ENCODE results near the gene TSPAN31. TPM values are rescaled to one million over a fixed set of nuclear protein-coding genes. Genes with fewer than 3 reads are reported as not detected.
A peak's percentile ranks its signal among the peaks of the same experiment; 100 is the strongest.
"Not testable (repeated sequence)": the region's sequence is repeated elsewhere in the genome, so short reads cannot be mapped to it uniquely, and the experiment has no call there.

The TSPAN31 gene
- polyA plus RNA-seq, 6 donors from 2014 or later, result 48.3 to 82.1 (median 57.7) TPM

DNA sequence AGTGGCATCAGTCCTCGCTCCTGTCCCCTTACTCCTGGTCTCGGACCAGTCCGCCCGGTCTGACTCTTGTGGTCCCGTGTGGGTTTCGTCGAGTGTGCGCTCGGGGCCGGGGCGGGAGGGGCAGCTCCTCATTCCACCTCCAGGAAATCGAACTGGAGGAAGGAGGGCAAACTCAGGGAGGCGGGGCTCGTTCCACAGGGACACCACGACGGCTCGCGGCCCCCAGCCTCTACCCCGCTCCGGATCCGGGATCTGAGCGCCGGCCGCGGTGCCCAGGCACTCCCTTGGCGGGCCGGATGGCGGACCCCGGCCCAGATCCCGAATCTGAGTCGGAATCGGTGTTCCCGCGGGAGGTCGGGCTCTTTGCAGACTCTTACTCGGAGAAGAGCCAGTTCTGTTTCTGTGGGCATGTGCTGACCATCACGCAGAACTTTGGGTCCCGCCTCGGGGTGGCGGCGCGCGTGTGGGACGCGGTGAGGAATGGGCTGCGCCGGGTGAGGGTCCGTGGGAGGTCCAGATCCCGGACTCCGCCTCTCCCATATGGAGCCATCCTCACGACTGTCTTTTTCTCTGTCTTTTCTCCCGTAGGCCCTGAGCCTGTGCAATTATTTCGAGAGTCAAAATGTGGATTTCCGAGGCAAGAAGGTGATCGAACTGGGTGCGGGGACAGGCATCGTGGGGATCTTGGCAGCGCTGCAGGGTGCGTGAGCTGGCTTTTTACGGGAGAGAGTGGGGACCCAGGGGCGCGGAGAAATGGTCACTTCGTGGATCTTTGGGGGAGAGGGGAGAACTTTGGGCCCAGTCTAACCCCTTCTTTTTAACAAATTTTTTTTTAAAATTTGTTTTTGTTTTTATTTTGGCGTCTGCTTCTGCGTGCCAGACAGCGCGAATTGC is 27.8 kb downstream of the TSPAN31 start, which contains the start of gene EEF1AKMT3:
EEF1AKMT3 (plus strand) TSS at position 186 of the 894 bp plus-strand sequence; CDS start at position 297, 111 bp downstream.
- ATAC-seq (ENCODE audit: low read depth in 2 of 2) (no peak), DNase-seq (no peak)
- Mint-ChIP-seq H3K36me3 (peaks cover 0 to 5% of the 10 kb centered on the region in 2 donors), H3K4me3 (peak within 1 kb of the TSS; percentile 94 to 100 (median 98)), H3K27ac (peak within 1 kb of the TSS; percentile 88 to 99 (median 98)), H3K27me3 (peaks cover 0 to 9% (median 1%) of the 10 kb centered on the region in 3 donors), H3K4me1 (peaks cover 19 to 25% (median 24%) of the 10 kb centered on the region in 3 donors), H3K9me3 (no peaks in the 10 kb centered on the region)

DNA sequence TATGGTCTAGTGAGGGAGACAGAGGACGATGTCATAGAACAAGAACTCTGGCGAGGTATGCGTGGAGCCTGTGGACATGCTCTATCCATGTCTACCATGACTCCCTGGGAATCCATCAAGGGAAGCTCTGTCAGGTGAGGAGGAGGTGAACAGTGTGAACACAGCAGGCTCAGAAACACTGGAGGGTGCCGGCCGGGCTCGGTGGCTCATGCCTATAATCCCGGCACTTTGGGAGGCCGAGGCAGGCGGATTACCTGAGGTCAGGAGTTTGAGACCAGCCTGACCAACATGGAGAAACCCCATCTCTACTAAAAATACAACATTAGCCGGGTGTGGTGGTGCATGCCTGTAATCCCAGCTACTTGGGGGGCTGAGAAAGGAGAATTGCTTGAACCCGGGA is 29.8 kb downstream of the TSPAN31 start:
- not testable (repeated sequence) for H3K27me3 Mint-ChIP-seq; DNase-seq; ATAC-seq (ENCODE audit: low read depth in 2 of 2); H3K9me3 Mint-ChIP-seq; H3K36me3 Mint-ChIP-seq; H3K27ac Mint-ChIP-seq
- peak overlapping the region in 2 of 8 donors; percentile 31 to 94 for H3K4me3 Mint-ChIP-seq
- H3K4me1 Mint-ChIP-seq, result peaks cover 19 to 25% (median 24%) of the 10 kb centered on the region in 3 donors

DNA sequence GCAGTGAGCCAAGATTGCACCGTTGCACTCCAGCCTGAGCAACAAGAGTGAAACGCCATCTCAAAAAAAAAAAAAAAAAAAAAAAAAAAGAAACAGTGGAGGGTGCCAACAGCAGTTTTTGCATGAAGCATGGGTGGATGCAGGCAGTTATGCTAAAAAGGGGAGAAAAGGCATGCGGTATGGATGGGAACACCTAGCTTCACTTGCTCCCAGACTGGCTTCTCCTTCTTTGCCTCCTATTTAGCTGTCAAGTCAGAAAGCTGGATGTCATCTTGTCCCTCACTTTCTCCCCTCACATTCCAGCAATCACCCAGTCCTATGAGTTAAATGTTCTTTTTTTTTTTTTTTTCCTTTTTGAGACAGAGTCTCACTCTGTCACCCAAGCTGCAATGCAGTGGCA is 30.2 kb downstream of the TSPAN31 start:
- Mint-ChIP-seq H3K36me3 (peaks cover 0 to 1% of the 10 kb centered on the region in 2 donors), H3K27me3 (no peaks in the 10 kb centered on the region), H3K4me3 (peak overlapping the region in 3 of 8 donors; percentile 12 to 54 (median 31)), H3K27ac (peak overlapping the region in 1 of 6 donors; percentile 36), H3K9me3 (no peaks in the 10 kb centered on the region), H3K4me1 (peaks cover 19 to 21% (median 21%) of the 10 kb centered on the region in 3 donors)
- no peak for DNase-seq
- ATAC-seq (ENCODE audit: low read depth in 2 of 2), result no peak

DNA sequence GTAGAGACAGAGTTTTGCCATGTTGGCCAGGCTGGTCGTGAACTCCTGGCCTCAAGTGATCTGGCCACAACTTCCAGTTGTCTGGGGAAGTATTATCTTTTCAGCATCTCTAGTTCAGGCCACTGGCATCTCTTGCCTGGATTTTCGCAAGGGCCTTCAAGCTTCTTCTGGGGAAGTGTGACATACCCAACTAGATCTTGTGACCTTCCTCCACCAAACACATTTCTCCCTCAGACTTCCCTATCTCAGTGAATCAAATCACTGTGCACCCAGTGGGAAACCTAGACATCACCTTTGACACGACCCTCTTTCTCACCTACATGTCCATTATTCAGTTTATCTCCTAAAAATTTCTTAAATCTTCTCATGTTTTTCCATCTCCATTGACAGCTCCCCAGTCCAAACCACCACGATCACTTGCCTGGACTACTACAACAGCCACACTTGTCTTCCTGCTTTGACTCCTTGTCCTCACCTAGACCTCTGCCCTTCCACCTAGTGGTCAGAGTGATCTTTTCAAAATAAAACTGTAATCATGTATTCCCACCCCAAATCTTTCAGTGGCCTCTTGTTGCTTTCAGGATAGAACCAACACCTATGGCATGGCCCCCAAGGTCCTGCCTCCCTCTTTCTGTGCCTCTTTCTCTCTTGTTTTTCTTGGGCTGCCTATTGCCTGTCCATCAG is 30.9 kb downstream of the TSPAN31 start:
- H3K27ac Mint-ChIP-seq, result peak overlapping the region in 1 of 6 donors; percentile 36
- no peak for DNase-seq
- H3K4me1 Mint-ChIP-seq, result peaks cover 16 to 20% (median 19%) of the 10 kb centered on the region in 3 donors
- peak overlapping the region in 3 of 8 donors; percentile 2 to 54 (median 12) for H3K4me3 Mint-ChIP-seq
- H3K36me3 Mint-ChIP-seq, result no peaks in the 10 kb centered on the region
- no peaks in the 10 kb centered on the region for H3K9me3 Mint-ChIP-seq
- no peak for ATAC-seq (ENCODE audit: low read depth in 2 of 2)
- no peaks in the 10 kb centered on the region for H3K27me3 Mint-ChIP-seq

DNA sequence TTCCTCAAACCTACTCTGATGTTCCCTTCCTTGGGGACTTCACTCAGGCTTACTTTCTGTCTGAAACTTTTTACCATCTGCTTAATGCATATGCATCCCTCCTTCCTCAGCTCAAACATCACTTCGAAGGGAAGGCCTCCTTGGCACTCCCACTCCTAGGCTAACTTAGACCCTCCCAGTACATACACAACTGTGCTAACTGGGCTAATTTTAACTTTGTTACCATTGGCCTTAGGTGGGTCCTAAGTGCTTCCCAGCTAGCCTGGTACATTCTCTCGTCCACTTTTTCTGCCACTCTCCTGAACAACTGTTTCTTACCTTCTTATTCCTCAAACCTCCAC is 31.4 kb downstream of the TSPAN31 start:
- Mint-ChIP-seq H3K27me3 (no peaks in the 10 kb centered on the region), H3K9me3 (no peaks in the 10 kb centered on the region), H3K4me3 (peak overlapping the region in 1 of 8 donors; percentile 54), H3K4me1 (peaks cover 12 to 17% (median 16%) of the 10 kb centered on the region in 3 donors), H3K27ac (no peak overlapping the region), H3K36me3 (no peaks in the 10 kb centered on the region)
- ATAC-seq (ENCODE audit: low read depth in 2 of 2) (no peak), DNase-seq (no peak)

GRCh38 chr12:57777367-57777766 is 32.5 kb downstream of the TSPAN31 start:
- Mint-ChIP-seq H3K4me3 (peak overlapping the region in 1 of 8 donors; percentile 37), H3K27me3 (no peaks in the 10 kb centered on the region), H3K9me3 (no peaks in the 10 kb centered on the region), H3K27ac (no peak overlapping the region), H3K4me1 (peaks cover 5 to 13% (median 13%) of the 10 kb centered on the region in 3 donors), H3K36me3 (no peaks in the 10 kb centered on the region)
- DNase-seq, result no peak
- no peak for ATAC-seq (ENCODE audit: low read depth in 2 of 2)

DNA sequence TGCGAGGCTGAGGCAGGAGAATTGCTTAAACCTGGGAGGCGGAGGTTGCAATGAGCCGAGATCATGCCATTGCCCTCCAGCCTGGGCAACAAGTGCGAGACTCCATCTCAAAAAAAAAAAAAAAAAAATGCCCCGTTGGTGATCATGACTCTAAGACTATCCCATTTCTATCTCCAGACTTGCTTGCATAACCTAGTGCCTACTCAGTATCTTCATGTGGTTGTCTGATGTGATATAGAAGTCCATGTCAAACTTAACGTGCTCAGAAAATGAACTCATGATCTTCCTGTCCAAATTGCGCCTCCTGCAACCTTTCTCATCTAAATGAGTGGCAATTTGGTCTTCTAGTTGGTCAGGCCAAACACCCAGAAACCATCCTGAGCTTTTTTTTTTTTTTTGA is 33.1 kb downstream of the TSPAN31 start:
- peaks cover 9 to 16% (median 15%) of the 10 kb centered on the region in 3 donors for H3K4me1 Mint-ChIP-seq
- no peaks in the 10 kb centered on the region for H3K27me3 Mint-ChIP-seq
- H3K27ac Mint-ChIP-seq, result no peak overlapping the region
- H3K36me3 Mint-ChIP-seq, result no peaks in the 10 kb centered on the region
- ATAC-seq (ENCODE audit: low read depth in 2 of 2), result no peak
- DNase-seq, result no peak
- H3K9me3 Mint-ChIP-seq, result no peaks in the 10 kb centered on the region
- no peak overlapping the region for H3K4me3 Mint-ChIP-seq

- Mint-ChIP-seq H3K27me3 (no peaks in the 10 kb centered on the region), H3K4me1 (peaks cover 16 to 26% (median 21%) of the 10 kb centered on the region in 3 donors), H3K9me3 (no peaks in the 10 kb centered on the region), H3K36me3 (no peaks in the 10 kb centered on the region), H3K4me3 (no peak overlapping the region), H3K27ac (no peak overlapping the region)
- no peak for DNase-seq
- no peak for ATAC-seq (ENCODE audit: low read depth in 2 of 2)
Observed at GRCh38 chr12:57779736-57780135, 34.9 kb downstream of the TSPAN31 start.

DNA sequence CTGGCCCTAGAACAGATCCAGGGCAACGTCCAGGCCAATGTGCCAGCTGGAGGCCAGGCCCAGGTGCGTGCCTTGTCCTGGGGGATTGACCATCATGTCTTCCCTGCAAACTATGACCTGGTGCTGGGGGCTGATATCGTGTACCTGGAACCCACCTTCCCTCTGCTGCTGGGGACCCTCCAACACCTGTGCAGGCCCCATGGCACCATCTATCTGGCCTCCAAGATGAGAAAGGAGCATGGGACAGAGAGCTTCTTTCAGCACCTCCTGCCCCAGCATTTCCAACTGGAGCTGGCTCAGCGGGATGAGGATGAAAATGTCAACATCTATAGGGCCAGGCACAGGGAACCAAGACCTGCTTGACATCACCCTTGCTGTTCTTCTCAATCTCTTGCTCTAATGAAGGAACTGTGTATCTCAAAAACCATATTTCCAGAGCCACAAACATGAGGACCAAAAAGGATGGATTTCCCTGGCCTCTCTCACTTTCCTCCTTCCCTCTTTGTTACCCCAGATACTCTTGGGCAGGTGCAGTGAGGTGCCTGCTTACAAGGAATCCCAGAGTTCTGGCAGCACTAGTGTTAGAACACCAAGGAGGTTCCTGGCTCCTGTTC is 35.6 kb downstream of the TSPAN31 start:
- no peaks in the 10 kb centered on the region for H3K27me3 Mint-ChIP-seq
- peaks cover 16 to 26% (median 21%) of the 10 kb centered on the region in 3 donors for H3K4me1 Mint-ChIP-seq
- no peaks in the 10 kb centered on the region for H3K36me3 Mint-ChIP-seq
- H3K9me3 Mint-ChIP-seq, result no peaks in the 10 kb centered on the region
- H3K27ac Mint-ChIP-seq, result peak overlapping the region in 1 of 6 donors; percentile 70
- no peak for ATAC-seq (ENCODE audit: low read depth in 2 of 2)
- no peak for DNase-seq
- H3K4me3 Mint-ChIP-seq, result no peak overlapping the region

GRCh38 chr12:57781244-57781643 is 36.4 kb downstream of the TSPAN31 start:
- no peaks in the 10 kb centered on the region for H3K36me3 Mint-ChIP-seq
- no peaks in the 10 kb centered on the region for H3K27me3 Mint-ChIP-seq
- DNase-seq (no peak), ATAC-seq (ENCODE audit: low read depth in 2 of 2) (no peak)
- peak overlapping the region in 1 of 8 donors; percentile 100 for H3K4me3 Mint-ChIP-seq
- H3K9me3 Mint-ChIP-seq, result no peaks in the 10 kb centered on the region
- peaks cover 16 to 27% (median 21%) of the 10 kb centered on the region in 3 donors for H3K4me1 Mint-ChIP-seq
- H3K27ac Mint-ChIP-seq, result peak overlapping the region in 1 of 6 donors; percentile 96

GRCh38 chr12:57781801-57782200 is 37.0 kb downstream of the TSPAN31 start:
- Mint-ChIP-seq H3K9me3 (no peaks in the 10 kb centered on the region), H3K4me3 (peak overlapping the region in 1 of 8 donors; percentile 100), H3K4me1 (peaks cover 16 to 32% (median 21%) of the 10 kb centered on the region in 3 donors), H3K36me3 (no peaks in the 10 kb centered on the region), H3K27ac (peak overlapping the region in 3 of 6 donors; percentile 1 to 96 (median 8)), H3K27me3 (no peaks in the 10 kb centered on the region)
- ATAC-seq (ENCODE audit: low read depth in 2 of 2) (no peak), DNase-seq (no peak)

GRCh38 chr12:57782243-57782607 is 37.4 kb downstream of the TSPAN31 start:
- Mint-ChIP-seq H3K9me3 (no peaks in the 10 kb centered on the region), H3K4me1 (peaks cover 16 to 32% (median 21%) of the 10 kb centered on the region in 3 donors), H3K36me3 (no peaks in the 10 kb centered on the region), H3K27ac (peak overlapping the region in 5 of 6 donors; percentile 96 to 99 (median 97)), H3K27me3 (no peaks in the 10 kb centered on the region), H3K4me3 (peak overlapping the region in 7 of 8 donors; percentile 92 to 100 (median 100))
- no peak for DNase-seq
- ATAC-seq (ENCODE audit: low read depth in 2 of 2), result no peak

Measured in naive B cell (primary cell).